ENCODE measurements around the gene ZNF519.

DNA sequence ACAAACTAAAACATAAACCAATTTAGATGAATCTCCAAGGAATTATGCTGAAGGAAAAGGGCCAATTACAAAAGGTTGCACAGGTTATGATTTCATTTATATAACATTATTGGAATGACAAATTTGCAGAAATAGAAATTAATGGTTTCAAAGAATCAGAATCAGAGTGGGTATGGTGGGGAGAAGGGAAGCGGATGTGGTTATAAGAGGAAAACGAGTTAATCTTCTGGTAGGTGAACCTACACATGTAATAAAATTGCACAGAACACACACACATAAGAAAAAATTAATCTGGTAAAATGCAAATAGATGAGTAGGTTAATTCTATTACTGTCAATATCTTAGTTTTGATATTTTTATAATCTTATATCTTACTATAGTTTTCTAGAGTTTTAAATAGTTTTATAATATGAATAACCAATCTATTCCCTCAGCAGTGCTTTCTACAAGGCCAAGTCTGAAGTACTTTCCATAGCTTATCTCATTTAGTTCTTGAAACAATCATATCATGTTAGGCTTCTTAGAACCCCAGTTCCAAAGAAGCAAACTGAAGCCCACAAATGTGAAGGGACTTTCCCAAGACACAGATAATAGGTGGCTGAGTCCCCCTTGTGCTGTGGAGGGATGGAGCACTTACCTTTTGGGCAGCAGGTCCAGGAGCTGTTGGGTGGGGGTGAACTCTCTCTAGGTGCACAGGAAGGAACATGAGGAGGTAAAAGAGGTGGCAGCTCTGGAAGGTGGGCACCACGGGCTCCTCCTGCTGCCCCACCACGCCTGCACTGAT, 31.5 kb downstream of the ZNF519 start:
- TF ChIP-seq, protein P1, sequence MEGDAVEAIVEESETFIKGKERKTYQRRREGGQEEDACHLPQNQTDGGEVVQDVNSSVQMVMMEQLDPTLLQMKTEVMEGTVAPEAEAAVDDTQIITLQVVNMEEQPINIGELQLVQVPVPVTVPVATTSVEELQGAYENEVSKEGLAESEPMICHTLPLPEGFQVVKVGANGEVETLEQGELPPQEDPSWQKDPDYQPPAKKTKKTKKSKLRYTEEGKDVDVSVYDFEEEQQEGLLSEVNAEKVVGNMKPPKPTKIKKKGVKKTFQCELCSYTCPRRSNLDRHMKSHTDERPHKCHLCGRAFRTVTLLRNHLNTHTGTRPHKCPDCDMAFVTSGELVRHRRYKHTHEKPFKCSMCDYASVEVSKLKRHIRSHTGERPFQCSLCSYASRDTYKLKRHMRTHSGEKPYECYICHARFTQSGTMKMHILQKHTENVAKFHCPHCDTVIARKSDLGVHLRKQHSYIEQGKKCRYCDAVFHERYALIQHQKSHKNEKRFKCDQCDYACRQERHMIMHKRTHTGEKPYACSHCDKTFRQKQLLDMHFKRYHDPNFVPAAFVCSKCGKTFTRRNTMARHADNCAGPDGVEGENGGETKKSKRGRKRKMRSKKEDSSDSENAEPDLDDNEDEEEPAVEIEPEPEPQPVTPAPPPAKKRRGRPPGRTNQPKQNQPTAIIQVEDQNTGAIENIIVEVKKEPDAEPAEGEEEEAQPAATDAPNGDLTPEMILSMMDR (IDR thresholded peaks at IDR 0.05) = no peak
- TF ChIP-seq EZH2 (IDR thresholded peaks at IDR 0.05; ENCODE audit: borderline replicate concordance, insufficient read depth, low read depth, low read length, poor library complexity, severe bottlenecking) = no peak
